HCT116 (cell line): ENCODE results near the gene AMBP. TPM values are rescaled to one million over a fixed set of nuclear protein-coding genes. Genes with fewer than 3 reads are reported as not detected.

Experiments
- ATAC-seq: fragments of 200-7000 bp; cut with Tn5 transposase; 2 replicates; pipeline ENCODE4 v1.9.1; 2020; ENCODE audit warnings: mild to moderate bottlenecking, moderate library complexity
- BruUV-seq: library from RNA; stranded (reverse); fragments of 400-500 nt; replicated peaks from 2 replicates; lab custom pipeline; 2021; lab: Mats Ljungman, UMichigan
- CTCF ChIA-PET: fragments of 300-600 bp; sonication (Branson Sonifier 250); formaldehyde crosslinking; loops from one replicate; lab custom pipeline; 2021; ENCODE audit warnings: antibody characterized with exemption; lab: Charles Lee
- POLR2A ChIA-PET: fragments of 300-600, 350-600 bp; sonication (Branson Sonifier 250); formaldehyde crosslinking; loops from one replicate; lab custom pipeline; 2021; ENCODE audit warnings: antibody characterized with exemption; lab: Charles Lee
- RAD21 ChIA-PET, 2 experiments: fragments of 300-600 bp; sonication (Branson Sonifier 250); formaldehyde crosslinking; loops; one replicate each; lab custom pipeline; 2023; ENCODE audit warnings: low total read pairs in 2 of 2; ENCODE audit not compliant: uncharacterized antibody in 2 of 2, unreplicated experiment in 2 of 2, low non-redundant PET in 1 of 2; lab: Charles Lee
- DNase-seq: peaks from one replicate; pipeline ENCODE4 v3.0.0-alpha.2; 2010; ENCODE audit warnings: low read depth, low spot score
- H2AFZ ChIP-seq: fragments of 200-600 bp; shearing (Covaris generic), sonication (generic); 2 replicates; pipeline ENCODE4 v1.6.1; 2017; ENCODE audit warnings: low read depth, mixed run types, mixed read lengths, antibody characterized with exemption, low read length; ENCODE audit not compliant: poor library complexity, severe bottlenecking
- H3K27ac ChIP-seq: 2 replicates; pipeline ENCODE4 v1.5.1; 2012; ENCODE audit warnings: low read depth, low read length
- H3K27me3 ChIP-seq: fragments of 200-600 bp; sonication (generic); 2 replicates; pipeline ENCODE4 v1.6.1; 2016; ENCODE audit warnings: mixed run types, low read length, mixed read lengths; ENCODE audit not compliant: insufficient read depth
- H3K36me3 ChIP-seq, 2 experiments: fragments of 200-500 bp in 1 of 2; fragments of 200-600 bp in 1 of 2; sonication (Bioruptor generic) in 1 of 2; sonication (generic) in 1 of 2; 2 replicates each; pipeline versions ENCODE4 v1.5.1 to v1.6.1; 2014 to 2016; ENCODE audit warnings: low read length in 2 of 2, inconsistent platforms in 1 of 2, mixed read lengths in 1 of 2, mixed run types in 1 of 2; ENCODE audit not compliant: insufficient read depth in 2 of 2, control insufficient read depth in 1 of 2
- H3K4me1 ChIP-seq, 2 experiments: fragments of 200-600 bp in 1 of 2; sonication (generic) in 1 of 2; 2 replicates each; pipeline versions ENCODE4 v1.5.1 to v1.6.1; 2012 to 2017; ENCODE audit warnings: low read length in 2 of 2, inconsistent platforms in 1 of 2, mild to moderate bottlenecking in 1 of 2, mixed read lengths in 1 of 2, mixed run types in 1 of 2, moderate library complexity in 1 of 2; ENCODE audit not compliant: insufficient read depth in 2 of 2, control insufficient read depth in 1 of 2
- H3K4me2 ChIP-seq: fragments of 200-600 bp; sonication (generic); 2 replicates; pipeline ENCODE4 v1.6.1; 2017; ENCODE audit warnings: mixed run types, low read length, mixed read lengths
- H3K4me3 ChIP-seq, 2 experiments: fragments of 200-600 bp in 1 of 2; sonication (generic) in 1 of 2; replicated peaks in 1 of 2; 2 replicates each; pipeline ENCODE4 v1.5.1; 2011 to 2016; ENCODE audit warnings: low read length in 2 of 2, control low read depth in 1 of 2, low read depth in 1 of 2, mild to moderate bottlenecking in 1 of 2, mixed read lengths in 1 of 2, mixed run types in 1 of 2
- H3K79me2 ChIP-seq: fragments of 200-600 bp; sonication (generic); 2 replicates; pipeline ENCODE4 v1.6.1; 2017; ENCODE audit warnings: mild to moderate bottlenecking, mixed run types, low read length, moderate library complexity, mixed read lengths; ENCODE audit not compliant: insufficient read depth
- H3K9ac ChIP-seq: fragments of 200-600 bp; sonication (generic); 2 replicates; pipeline ENCODE4 v1.6.1; 2016; ENCODE audit warnings: low read length, mixed read lengths
- H3K9me2 ChIP-seq: fragments of 200-600 bp; sonication (generic), shearing (Covaris generic); 2 replicates; pipeline ENCODE4 v1.6.1; 2017; ENCODE audit warnings: mixed run types, mild to moderate bottlenecking, moderate library complexity; ENCODE audit not compliant: insufficient read depth
- H3K9me3 ChIP-seq, 2 experiments: fragments of 200-500 bp in 1 of 2; fragments of 200-600 bp in 1 of 2; sonication (Bioruptor generic) in 1 of 2; sonication (generic) in 1 of 2; 2 replicates each; pipeline ENCODE4 v1.6.1; 2014 to 2017; ENCODE audit warnings: low read length in 2 of 2, mixed read lengths in 2 of 2, inconsistent platforms in 1 of 2, low read depth in 1 of 2, mild to moderate bottlenecking in 1 of 2, mixed run types in 1 of 2, moderate library complexity in 1 of 2; ENCODE audit not compliant: control insufficient read depth in 1 of 2, insufficient read depth in 1 of 2
- H4K20me1 ChIP-seq: fragments of 200-600 bp; sonication (generic), shearing (Covaris generic); 2 replicates; pipeline ENCODE4 v1.6.1; 2017; ENCODE audit warnings: mixed run types, mild to moderate bottlenecking, moderate library complexity; ENCODE audit not compliant: insufficient read depth
- CBX3 ChIP-seq: IDR thresholded peaks from 2 replicates; pipeline ENCODE4 v1.6.1; 2012; ENCODE audit warnings: low read depth
- EGR1 ChIP-seq: IDR thresholded peaks from 2 replicates; pipeline ENCODE4 v1.6.1; 2012; ENCODE audit warnings: low read depth
- ELF1 ChIP-seq: IDR thresholded peaks from 2 replicates; pipeline ENCODE4 v1.6.1; 2012; ENCODE audit warnings: low read depth, borderline replicate concordance
- EZH2 ChIP-seq: fragments of 200-600 bp; sonication (generic); IDR thresholded peaks from 2 replicates; pipeline ENCODE4 v1.6.1; 2017; ENCODE audit warnings: antibody characterized with exemption, mixed run types
- EZH2phosphoT487 ChIP-seq: fragments of 200-600 bp; IDR thresholded peaks from 2 replicates; pipeline ENCODE4 v1.6.1; 2018; ENCODE audit warnings: antibody characterized with exemption, borderline replicate concordance
- FOSL1 ChIP-seq: IDR thresholded peaks from 2 replicates; pipeline ENCODE4 v1.6.1; 2012; ENCODE audit warnings: low read depth
- JUND ChIP-seq: IDR thresholded peaks from 2 replicates; pipeline ENCODE4 v1.6.1; 2012
- POLR2A ChIP-seq: IDR thresholded peaks from 2 replicates; pipeline ENCODE4 v1.7.0; 2011; ENCODE audit warnings: borderline replicate concordance; ENCODE audit not compliant: insufficient read depth, insufficient read length; ENCODE audit errors: extremely low read depth
- RAD21 ChIP-seq: IDR thresholded peaks from 2 replicates; pipeline ENCODE4 v1.6.1; 2012; ENCODE audit warnings: low read depth, mild to moderate bottlenecking
- SP1 ChIP-seq: IDR thresholded peaks from 2 replicates; pipeline ENCODE4 v1.6.1; 2012; ENCODE audit warnings: low read depth
- SRF ChIP-seq: IDR thresholded peaks from 2 replicates; pipeline ENCODE4 v1.6.1; 2012; ENCODE audit warnings: low read depth
- TCF7L2 ChIP-seq: IDR thresholded peaks from 2 replicates; pipeline ENCODE4 v1.7.0; 2011; ENCODE audit warnings: borderline replicate concordance, inconsistent platforms; ENCODE audit not compliant: insufficient read depth, insufficient read length; ENCODE audit errors: extremely low read depth
- YY1 ChIP-seq: IDR thresholded peaks from 2 replicates; pipeline ENCODE4 v1.6.1; 2011; ENCODE audit warnings: low read length, low read depth, moderate library complexity, mild to moderate bottlenecking; ENCODE audit not compliant: insufficient replicate concordance; ENCODE audit errors: extremely low read depth
- ZFX ChIP-seq: fragments of 450-650 bp; IDR thresholded peaks from 2 replicates; pipeline ENCODE4 v1.6.1; 2017
- ZNF274 ChIP-seq: fragments of 200-500 bp; sonication (Bioruptor generic); IDR thresholded peaks from 2 replicates; pipeline ENCODE4 v1.6.1; 2014; ENCODE audit warnings: mild to moderate bottlenecking, low read depth, low read length, inconsistent platforms
- intact Hi-C: fragments of 100-400 bp; cut with micrococcal nuclease; formaldehyde crosslinking; loops from 2 replicates; pipeline ENCODE4 v1.10.0; 2022
- total RNA-seq: library from RNA; stranded (reverse); gene quantifications from one replicate; pipeline ENCODE4 v1.2.1, GENCODE V29; 2021; ENCODE audit not compliant: unreplicated experiment
- TF ChIP-seq, protein P1 (sequence below): IDR thresholded peaks from 2 replicates; pipeline ENCODE4 v1.6.1; 2012; ENCODE audit warnings: low read depth

The AMBP gene
- total RNA-seq, 1 experiment from 2014 or later = 1.9 TPM

GRCh38 chr9:114057161-114057885 lies 20.8 kb downstream of the AMBP start:
- intact Hi-C loops = no loop called here
- no peak overlapping the region for H3K4me2 ChIP-seq
- no peaks in the 10 kb centered on the region for H3K4me1 ChIP-seq
- RAD21 ChIA-PET = no interaction called here
- H4K20me1 ChIP-seq = no peaks in the 10 kb centered on the region
- no peaks in the 10 kb centered on the region for H3K27me3 ChIP-seq
- no peak overlapping the region for H3K27ac ChIP-seq
- no peaks in the 10 kb centered on the region for H3K36me3 ChIP-seq
- CTCF ChIA-PET = interaction anchor here (1.1 kb wide), 1 partner anchor 25 kb away, joined by 3 read pairs; no protein-coding TSS in a partner anchor
- H3K9me3 ChIP-seq = no peaks in the 10 kb centered on the region
- DNase-seq (no peak), ATAC-seq (no peak)
- BruUV-seq = no TSS peak
- no peak overlapping the region for H3K9ac ChIP-seq
- no peaks in the 10 kb centered on the region for H3K9me2 ChIP-seq
- TF ChIP-seq ZFX (no peak), ZNF274 (no peak), POLR2A (no peak), JUND (no peak), TCF7L2 (no peak), YY1 (no peak)
- H3K4me3 ChIP-seq = no peak overlapping the region
- no peak overlapping the region for H2AFZ ChIP-seq
- POLR2A ChIA-PET = no interaction called here
- H3K79me2 ChIP-seq = no peaks in the 10 kb centered on the region

DNA sequence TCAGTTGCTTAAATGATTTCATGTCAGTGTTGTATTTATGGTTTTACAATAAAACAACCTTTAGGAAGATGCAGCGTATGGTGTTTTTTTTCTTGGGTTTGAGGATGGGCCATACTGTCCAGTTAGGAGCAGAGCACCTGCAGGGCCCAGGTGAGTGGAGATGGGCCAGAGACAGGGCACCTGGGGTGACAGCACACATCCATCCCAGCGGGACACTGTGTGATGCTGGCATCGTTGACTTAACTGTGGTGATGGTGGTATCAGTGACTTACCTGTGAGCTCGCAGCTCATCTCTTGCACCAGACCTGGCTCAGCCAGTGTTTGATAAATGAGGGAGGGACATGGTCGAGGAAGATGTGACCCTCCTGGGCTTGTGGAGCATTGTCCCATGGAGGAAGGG lies 21.6 kb downstream of the AMBP start:
- no TSS peak for BruUV-seq
- no peaks in the 10 kb centered on the region for H3K9me3 ChIP-seq
- no peaks in the 10 kb centered on the region for H3K36me3 ChIP-seq
- TF ChIP-seq POLR2A (no peak), ZNF274 (no peak), TCF7L2 (no peak), EZH2 (no peak), CBX3 (no peak), EGR1 (no peak), ZFX (no peak), SP1 (no peak), RAD21 (no peak), EZH2phosphoT487 (no peak), SRF (no peak), YY1 (no peak), FOSL1 (no peak), ELF1 (no peak)
- TF ChIP-seq, protein P1, sequence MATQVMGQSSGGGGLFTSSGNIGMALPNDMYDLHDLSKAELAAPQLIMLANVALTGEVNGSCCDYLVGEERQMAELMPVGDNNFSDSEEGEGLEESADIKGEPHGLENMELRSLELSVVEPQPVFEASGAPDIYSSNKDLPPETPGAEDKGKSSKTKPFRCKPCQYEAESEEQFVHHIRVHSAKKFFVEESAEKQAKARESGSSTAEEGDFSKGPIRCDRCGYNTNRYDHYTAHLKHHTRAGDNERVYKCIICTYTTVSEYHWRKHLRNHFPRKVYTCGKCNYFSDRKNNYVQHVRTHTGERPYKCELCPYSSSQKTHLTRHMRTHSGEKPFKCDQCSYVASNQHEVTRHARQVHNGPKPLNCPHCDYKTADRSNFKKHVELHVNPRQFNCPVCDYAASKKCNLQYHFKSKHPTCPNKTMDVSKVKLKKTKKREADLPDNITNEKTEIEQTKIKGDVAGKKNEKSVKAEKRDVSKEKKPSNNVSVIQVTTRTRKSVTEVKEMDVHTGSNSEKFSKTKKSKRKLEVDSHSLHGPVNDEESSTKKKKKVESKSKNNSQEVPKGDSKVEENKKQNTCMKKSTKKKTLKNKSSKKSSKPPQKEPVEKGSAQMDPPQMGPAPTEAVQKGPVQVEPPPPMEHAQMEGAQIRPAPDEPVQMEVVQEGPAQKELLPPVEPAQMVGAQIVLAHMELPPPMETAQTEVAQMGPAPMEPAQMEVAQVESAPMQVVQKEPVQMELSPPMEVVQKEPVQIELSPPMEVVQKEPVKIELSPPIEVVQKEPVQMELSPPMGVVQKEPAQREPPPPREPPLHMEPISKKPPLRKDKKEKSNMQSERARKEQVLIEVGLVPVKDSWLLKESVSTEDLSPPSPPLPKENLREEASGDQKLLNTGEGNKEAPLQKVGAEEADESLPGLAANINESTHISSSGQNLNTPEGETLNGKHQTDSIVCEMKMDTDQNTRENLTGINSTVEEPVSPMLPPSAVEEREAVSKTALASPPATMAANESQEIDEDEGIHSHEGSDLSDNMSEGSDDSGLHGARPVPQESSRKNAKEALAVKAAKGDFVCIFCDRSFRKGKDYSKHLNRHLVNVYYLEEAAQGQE = no peak
- TF ChIP-seq, all 23 proteins: peak for 0
- DNase-seq (no peak), ATAC-seq (no peak)
- Histone ChIP-seq H3K4me2 (no peak overlapping the region), H3K9ac (no peak overlapping the region), H3K9me2 (no peaks in the 10 kb centered on the region), H3K79me2 (no peaks in the 10 kb centered on the region), H3K27me3 (no peaks in the 10 kb centered on the region), H3K4me1 (no peaks in the 10 kb centered on the region), H3K27ac (no peak overlapping the region), H2AFZ (no peak overlapping the region), H4K20me1 (no peaks in the 10 kb centered on the region), H3K4me3 (no peak overlapping the region)
- ChIA-PET CTCF (no interaction called here), POLR2A (no interaction called here), RAD21 (no interaction called here)
- intact Hi-C loops = no loop called here
